ENCODE data around the gene ITPKC.

ITPKC gene
- 24.8 reads per million, percentile 52 among the genes with 10 or more reads in this experiment for total RNA-seq

DNA sequence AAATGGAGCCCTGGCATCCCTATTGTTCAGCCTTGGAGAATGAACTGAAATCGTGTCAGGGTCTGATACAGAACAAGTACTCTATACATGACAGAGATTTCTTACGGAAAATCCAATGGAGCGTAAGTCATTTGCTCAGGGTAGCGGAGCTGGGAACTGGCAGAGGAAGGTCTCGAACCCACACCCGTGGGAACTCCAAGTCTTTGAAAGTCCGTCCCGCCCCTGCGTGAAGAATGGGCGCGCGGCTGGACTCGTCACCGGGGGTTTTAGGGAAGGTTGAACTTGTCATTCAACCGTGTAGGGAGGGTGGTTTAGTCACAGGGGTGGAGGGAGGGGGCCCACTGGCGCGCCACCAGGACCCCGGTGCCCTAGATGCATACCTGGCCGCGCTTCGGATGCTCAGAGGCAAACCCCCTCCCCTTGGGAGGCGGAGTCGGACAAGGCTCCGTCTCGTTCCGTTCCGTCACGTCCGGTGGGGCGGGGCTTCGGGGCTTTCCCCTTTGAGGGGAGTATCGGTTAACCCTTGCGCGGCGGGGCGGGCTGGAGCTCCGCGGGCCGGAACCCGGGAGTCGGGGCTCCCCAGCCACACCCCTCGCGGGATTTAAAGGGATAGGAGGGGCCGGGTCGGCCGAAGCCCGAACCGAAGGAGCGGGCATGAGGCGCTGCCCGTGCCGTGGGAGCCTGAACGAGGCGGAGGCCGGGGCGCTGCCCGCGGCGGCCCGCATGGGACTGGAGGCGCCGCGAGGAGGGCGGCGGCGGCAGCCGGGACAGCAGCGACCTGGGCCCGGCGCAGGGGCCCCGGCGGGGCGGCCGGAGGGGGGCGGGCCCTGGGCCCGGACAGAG, at the start of gene ITPKC, which contains the start of gene COQ8B:
ITPKC (plus strand) TSS at position 631 of the 843 bp plus-strand sequence; CDS start at position 655, 24 bp downstream.
COQ8B (minus strand) TSS at position 405 of the 843 bp plus-strand sequence. CDS start 2,254 bp downstream, outside the sequence.
- peak; percentile 100 for DNase-seq

DNA sequence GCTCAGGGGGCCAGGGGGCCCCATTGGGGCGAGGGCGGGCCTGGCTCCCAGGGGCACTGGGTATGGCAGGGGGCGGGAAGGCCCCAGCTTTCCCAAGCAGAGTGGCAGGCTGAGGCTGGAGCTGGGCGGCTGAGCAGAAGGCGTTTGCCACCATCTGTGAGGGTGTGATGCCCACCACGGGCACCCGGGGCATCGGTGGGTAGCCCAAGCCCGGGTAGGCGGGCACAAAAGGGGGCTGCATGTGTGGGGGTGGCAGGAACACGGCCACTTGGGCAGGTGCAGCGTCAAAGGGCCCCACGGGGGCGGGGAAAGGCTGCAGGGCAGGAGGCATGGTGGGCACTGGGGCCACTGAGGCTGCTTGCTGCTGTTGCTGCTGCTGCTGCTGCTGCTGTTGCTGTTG, 49.3 kb upstream of the ITPKC start:
- DNase-seq: no peak

DNA sequence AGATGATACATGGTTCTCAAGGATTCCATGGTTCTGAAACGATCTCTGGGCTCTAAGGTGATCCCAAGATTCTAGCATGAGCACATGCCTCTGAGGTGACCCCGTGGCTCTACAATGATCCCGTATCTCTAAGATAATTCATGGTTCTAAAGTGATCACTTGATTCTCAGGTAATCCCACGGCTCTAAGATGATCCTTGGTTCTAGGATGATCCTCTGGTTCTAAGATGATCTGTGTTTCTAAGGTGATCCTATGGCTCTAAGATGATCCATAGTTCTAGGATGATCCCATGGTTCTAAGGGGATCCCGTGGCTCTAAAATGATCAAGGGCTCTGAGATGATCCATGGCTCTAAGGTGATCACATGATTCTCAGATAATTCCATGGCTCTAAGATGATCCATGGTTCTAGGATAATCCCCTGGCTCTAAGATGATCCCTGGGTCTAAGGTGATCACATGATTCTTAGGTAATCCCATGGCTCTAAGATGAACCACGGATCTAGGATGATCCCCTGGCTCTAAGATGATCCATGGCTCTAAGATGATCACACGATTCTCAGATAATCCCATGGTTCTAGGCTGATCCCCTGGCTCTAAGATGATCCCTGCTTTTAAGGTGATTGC, 47.8 kb upstream of the ITPKC start:
- DNase-seq: no peak

GRCh38 chr19:40671404-40671803, 45.5 kb upstream of the ITPKC start:
- DNase-seq: no peak

GRCh38 chr19:40672038-40672437, 44.9 kb upstream of the ITPKC start:
- DNase-seq: no peak

- no peak for DNase-seq
These were observed 44.2 kb upstream of the ITPKC start for GRCh38 chr19:40672573-40673299.

DNA sequence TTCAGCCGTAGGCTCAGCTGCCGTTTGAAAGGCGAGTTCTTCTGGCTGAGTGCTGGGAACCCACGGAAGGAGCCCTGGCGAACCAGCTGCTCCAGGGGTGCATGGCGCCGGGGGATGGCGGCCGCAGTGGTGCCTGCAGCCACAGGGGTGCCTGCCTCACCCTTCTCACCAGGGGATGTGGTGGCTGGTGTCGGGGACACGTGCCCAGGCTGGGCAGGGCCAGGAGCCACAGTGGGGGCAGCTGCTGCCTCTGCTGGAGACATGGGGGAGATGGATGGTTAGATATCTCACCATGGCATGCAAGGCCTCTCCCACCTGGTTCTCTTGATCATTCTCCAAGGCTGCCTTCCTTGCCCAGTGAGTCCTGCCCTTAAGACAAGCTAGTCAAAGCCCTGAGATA, 43.5 kb upstream of the ITPKC start:
- no peak for DNase-seq

DNA sequence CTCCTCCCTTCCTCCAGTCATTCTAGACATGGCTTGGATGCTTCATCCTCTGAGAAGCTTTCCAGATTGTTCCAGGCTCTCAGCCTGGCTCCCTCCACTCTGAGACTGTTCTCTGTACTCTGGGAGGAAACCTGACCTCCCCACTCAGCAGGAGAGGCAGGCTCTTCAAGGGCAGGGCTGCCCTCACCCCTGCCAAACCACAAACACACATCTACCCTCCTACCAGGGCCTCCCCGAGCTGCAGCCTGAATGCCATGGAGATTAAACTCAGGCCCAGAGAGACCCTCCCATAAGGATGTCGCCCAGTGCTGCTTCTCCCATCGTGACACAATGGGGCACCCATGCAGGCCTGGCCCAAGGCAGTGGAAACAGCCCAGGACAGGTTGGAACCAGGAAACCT, 42.6 kb upstream of the ITPKC start:
- no peak for DNase-seq

DNA sequence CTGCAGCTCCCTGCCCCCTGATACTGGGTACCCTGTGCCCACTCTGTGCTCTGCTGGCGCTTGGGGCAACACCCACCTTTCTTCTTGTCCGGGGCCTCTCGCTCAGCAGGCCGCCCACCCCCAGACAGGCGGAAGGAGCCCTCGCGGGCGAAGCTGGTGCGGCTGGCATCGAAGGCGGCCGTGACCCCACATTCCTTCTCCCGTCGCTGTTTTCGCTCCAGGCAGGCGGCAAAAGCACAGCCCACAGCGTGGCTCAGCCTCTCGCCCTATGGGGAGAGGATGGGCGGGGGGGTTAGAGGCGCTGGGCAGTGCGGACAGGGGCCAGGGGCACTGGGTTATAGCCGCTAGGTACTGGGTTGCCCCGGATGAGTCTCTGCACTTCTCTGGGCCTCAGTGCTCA, 39.8 kb upstream of the ITPKC start:
- DNase-seq: no peak

DNA sequence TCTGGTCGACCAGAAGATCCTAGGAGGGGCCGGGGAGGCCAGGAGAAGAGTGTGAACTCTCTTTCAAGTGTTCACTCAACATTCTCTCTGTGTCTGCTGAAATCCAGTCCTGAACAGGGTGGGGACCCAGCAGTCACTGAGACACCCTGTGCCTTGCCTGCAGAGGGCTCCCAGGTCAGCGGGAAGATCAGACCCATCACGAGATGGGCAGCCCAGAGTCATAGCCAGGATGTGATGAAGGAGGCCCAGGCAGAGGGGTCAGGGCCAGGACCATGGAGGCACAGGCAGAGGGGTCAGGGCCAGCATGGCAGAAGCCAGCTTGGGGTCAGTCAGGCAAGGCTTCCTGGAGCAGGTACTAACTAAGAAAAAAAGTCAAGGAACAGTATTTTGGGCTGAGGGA, 35.9 kb upstream of the ITPKC start:
- DNase-seq: no peak

DNA sequence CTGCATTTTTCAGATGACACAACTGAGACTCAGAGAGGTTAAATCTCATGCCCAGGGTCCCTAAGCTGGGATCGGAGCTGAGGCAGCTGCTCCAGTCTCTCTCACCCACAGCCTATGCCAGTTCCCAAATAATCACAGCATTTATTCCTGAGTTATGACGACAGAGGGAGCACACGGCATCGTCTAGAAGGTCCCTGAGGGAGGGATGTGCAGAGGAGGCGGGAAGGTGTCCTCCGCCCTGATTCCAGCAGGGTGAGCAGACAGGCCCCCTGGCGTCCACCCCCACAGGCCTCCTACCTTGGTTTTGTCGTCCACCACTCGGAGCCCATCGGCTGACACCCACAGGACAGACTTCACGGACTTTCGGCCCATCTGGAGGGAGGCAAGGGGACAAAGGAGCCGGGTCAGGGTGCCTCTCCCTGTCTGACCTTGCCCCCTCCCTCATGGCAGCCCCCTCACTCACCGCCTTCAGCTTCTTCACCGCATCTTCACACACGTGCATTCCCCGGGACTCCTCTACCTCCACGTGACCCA, 34.4 kb upstream of the ITPKC start:
- no peak for DNase-seq

- no peak for DNase-seq
These were observed 33.5 kb upstream of the ITPKC start for GRCh38 chr19:40683437-40683836.

- no peak for DNase-seq
These were observed 32.6 kb upstream of the ITPKC start for GRCh38 chr19:40684280-40684679.

DNA sequence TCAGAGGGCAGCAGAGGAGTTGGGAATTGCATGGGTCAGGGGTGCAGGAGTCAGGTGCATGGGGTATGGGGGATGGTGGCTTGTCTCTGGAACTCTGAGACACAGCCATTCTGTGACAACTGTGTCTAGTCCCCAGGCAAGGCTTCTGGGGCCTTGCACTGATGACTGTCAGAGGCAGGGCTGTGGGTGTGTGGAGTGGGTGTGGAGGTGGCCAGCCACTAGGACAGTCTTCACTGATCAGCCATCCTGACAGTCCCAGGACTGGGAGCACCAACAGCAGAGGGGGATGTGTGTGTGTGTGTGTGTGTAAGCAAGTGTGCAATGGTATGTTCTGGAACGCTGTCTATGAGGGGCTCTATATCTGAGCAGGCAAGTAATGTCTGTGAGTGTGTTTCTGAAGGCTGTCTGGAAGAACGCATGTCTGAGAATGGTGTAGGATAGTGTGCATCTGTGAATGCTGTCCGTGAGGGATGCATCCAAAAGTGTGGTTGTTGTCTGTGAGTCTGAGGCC, 31.8 kb upstream of the ITPKC start:
- no peak for DNase-seq

- no peak for DNase-seq
These were observed 31.3 kb upstream of the ITPKC start for GRCh38 chr19:40685563-40685962.

DNA sequence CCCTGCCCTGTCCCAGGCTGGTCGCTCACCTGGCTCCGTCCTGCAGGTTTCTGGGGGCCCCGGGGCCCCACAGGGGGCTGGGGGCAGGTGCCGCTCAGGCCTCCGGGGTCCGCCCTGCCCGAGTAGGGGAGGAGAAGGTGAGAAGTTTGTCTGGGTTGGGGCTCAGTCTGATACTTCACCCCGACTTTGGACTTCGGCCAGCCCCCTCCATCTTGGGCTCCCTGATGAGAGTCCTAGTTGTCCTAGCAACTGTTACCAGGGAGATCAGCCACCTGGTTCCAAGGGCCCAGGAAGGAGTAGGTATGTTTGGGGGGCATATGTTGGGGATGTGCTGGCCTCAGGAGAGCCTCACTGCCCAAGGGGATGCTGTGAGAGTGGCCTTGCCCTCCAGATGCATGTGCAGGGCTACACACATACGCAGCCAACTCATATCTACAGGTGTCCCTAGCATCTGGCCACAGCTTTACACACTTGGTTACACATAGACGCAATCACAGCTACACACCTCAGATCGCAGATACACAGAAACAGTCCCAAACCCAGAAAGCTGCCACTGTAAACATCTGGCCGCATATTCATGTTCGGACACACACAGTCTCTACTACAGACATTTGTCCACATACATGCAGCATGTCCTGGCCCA, 29.9 kb upstream of the ITPKC start:
- no peak for DNase-seq

DNA sequence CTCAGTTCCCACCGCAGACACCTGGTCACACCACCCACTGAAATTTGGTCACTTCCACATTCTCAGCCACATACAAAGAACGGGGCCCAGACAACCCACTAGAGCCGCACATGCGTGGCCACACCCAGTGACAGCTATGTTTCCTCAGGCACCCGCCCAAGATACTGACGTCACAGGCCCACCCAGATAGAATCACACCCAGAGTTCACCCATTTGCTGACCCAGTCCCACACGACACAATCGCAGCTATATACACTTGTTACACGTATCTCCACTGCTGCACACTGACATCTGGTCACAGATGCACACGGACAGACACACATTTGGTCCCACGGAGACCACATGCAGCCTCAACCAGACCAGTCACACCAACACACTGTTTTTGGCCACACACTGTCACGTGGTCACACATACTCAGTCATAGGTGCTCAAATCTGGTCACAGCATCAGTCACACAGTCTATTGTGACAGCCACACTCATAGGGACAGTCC, 29.3 kb upstream of the ITPKC start:
- no peak for DNase-seq

- no peak for DNase-seq
These were observed 28.6 kb upstream of the ITPKC start for GRCh38 chr19:40688309-40688708.

DNA sequence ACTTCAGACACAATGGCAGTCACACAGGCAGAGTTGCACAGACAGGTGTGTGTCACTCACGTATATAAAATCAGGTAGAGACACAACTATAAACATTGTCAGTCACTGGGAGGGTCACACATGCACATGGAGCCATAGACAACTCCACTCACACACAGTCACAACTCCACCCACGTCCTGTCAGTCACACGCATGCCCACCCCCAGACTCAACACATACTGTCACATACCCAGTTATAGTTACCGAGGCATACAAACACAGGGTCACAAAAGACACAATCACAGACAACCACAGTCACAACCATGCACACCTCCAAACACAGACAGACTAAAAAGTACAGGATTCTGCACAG, 27.9 kb upstream of the ITPKC start:
- no peak for DNase-seq

- DNase-seq: no peak
These were observed 27.4 kb upstream of the ITPKC start for GRCh38 chr19:40689339-40690049.

DNA sequence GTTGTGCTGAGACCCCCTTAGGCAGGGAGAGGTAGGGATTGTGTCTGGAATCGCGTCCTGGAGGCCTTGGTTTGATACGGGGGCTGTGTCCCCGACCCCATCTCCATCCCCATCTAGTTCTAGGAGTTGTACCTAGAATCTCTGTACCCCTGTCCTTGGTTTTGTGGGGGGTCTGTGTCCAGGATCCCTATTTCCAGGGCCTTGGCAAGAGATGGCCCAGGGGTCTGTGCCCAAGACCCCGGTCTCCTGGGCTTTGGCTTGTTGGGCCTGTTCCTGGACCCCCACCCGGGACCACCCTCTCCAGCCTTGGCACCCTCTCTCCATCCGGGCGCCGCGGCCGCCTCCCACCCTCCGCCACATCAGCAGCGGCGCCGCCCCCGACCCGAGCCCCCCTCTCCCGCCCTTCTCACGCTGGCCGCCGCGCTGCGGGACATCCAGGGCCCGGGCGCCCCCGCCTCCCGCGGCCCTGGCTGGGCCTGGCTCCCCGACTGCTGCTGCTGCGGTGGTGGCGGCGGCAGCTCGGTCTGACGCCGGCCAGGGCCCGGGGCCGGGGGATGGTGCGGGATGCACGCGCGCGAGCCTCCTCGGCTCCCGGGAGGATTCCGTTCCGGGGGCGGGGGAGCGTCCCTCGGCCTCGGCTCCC, 26.7 kb upstream of the ITPKC start, which contains the start of gene NUMBL:
NUMBL (minus strand) TSS at position 602 of the 643 bp plus-strand sequence; CDS start at position 434, 168 bp downstream.
- DNase-seq: no peak

Data from effector CD4-positive, alpha-beta T cell (primary cell).